C4-2B (cell line): ENCODE measurements around the gene ZDHHC14.

Experiments
- ZFX ChIP-seq: fragments of 450-650 bp; IDR thresholded peaks from 2 replicates; pipeline ENCODE4 v1.6.1; 2017
- TF ChIP-seq, protein P1 (sequence below): fragments of 450-650 bp; conservative IDR thresholded peaks from 2 replicates; pipeline ENCODE4 v1.5.1; 2017; ENCODE audit warnings: mild to moderate bottlenecking

DNA sequence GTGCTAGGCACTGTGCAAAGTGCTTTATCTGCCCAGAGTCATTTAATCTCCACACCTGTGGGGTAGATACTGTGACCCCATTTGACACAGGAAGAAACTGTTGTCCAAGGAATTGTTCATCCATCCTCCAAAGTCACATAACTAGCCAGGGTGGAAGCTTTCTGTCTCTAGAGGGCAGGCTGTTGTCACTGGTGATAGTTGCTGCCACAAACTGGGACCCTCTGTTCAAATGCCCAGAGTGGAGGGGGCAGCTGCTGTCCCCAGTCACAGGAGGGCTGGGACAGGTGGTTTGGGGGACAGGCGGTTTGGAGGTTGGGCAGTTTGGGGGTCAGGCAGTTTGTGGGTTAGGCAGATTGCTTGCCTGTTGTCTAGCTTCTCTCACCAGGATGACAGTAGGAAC lies 41.6 kb upstream of the ZDHHC14 start:
- TF ChIP-seq, protein P1, sequence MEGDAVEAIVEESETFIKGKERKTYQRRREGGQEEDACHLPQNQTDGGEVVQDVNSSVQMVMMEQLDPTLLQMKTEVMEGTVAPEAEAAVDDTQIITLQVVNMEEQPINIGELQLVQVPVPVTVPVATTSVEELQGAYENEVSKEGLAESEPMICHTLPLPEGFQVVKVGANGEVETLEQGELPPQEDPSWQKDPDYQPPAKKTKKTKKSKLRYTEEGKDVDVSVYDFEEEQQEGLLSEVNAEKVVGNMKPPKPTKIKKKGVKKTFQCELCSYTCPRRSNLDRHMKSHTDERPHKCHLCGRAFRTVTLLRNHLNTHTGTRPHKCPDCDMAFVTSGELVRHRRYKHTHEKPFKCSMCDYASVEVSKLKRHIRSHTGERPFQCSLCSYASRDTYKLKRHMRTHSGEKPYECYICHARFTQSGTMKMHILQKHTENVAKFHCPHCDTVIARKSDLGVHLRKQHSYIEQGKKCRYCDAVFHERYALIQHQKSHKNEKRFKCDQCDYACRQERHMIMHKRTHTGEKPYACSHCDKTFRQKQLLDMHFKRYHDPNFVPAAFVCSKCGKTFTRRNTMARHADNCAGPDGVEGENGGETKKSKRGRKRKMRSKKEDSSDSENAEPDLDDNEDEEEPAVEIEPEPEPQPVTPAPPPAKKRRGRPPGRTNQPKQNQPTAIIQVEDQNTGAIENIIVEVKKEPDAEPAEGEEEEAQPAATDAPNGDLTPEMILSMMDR = no peak; the same call in 1 of the 2 replicates
- no peak for TF ChIP-seq ZFX
